GM19025 (cell line): Measurements from ENCODE around the gene UHRF1.
"Not testable (repeated sequence)": the region's sequence is repeated elsewhere in the genome, so short reads cannot be mapped to it uniquely, and the experiment has no call there.

ENCODE experiments used
- ATAC-seq: cut with Tn5 transposase; IDR thresholded peaks from one replicate; pipeline ENCODE4 v1.9.1; 2021; ENCODE audit warnings: mild to moderate bottlenecking, low read depth, moderate library complexity; ENCODE audit not compliant: unreplicated experiment

UHRF1 gene

GRCh38 chr19:4909156-4909896 is at the start of gene UHRF1:
UHRF1 (plus strand) TSS chr19:4909501; CDS start chr19:4910886, 1,385 bp downstream.
- peak; percentile 22 for ATAC-seq

- no peak for ATAC-seq
These were observed 49.6 kb upstream of the UHRF1 start for GRCh38 chr19:4859697-4860096.

- ATAC-seq, result no peak
These were observed 48.2 kb upstream of the UHRF1 start for GRCh38 chr19:4861147-4861546.

- ATAC-seq, result no peak
These were observed 42.5 kb upstream of the UHRF1 start for GRCh38 chr19:4866595-4867424.

GRCh38 chr19:4867534-4868285 is 41.6 kb upstream of the UHRF1 start, which contains the start of gene PLIN3:
PLIN3 (minus strand) TSS chr19:4867667; CDS start chr19:4861394, 6,273 bp downstream.
- peak; percentile 75 for ATAC-seq

- no peak for ATAC-seq
These were observed 40.9 kb upstream of the UHRF1 start for GRCh38 chr19:4868286-4868834.

GRCh38 chr19:4870025-4870700 is 39.1 kb upstream of the UHRF1 start:
- ATAC-seq, result no peak

- no peak for ATAC-seq
These were observed 37.6 kb upstream of the UHRF1 start for GRCh38 chr19:4871711-4872110.

- ATAC-seq, result no peak
These were observed 35.4 kb upstream of the UHRF1 start for GRCh38 chr19:4873930-4874329.

- no peak for ATAC-seq
These were observed 31.4 kb upstream of the UHRF1 start for GRCh38 chr19:4877753-4878490.

GRCh38 chr19:4878491-4878968 is 30.8 kb upstream of the UHRF1 start:
- ATAC-seq, result no peak

GRCh38 chr19:4879041-4879440 is 30.3 kb upstream of the UHRF1 start:
- ATAC-seq, result no peak

GRCh38 chr19:4882874-4883273 is 26.4 kb upstream of the UHRF1 start:
- ATAC-seq, result not testable (repeated sequence)

- not testable (repeated sequence) for ATAC-seq
These were observed 24.3 kb upstream of the UHRF1 start for GRCh38 chr19:4884993-4885392.

- ATAC-seq, result not testable (repeated sequence)
These were observed 21.5 kb upstream of the UHRF1 start for GRCh38 chr19:4887803-4888202.

- no peak for ATAC-seq
These were observed 20.1 kb upstream of the UHRF1 start for GRCh38 chr19:4889034-4889815.

GRCh38 chr19:4891066-4891465 is 18.2 kb upstream of the UHRF1 start:
- no peak for ATAC-seq

- ATAC-seq, result not testable (repeated sequence)
These were observed 16.3 kb upstream of the UHRF1 start for GRCh38 chr19:4892962-4893361.
